GM12878 (cell line): ENCODE results near the gene CCDC187. TPM values are rescaled to one million over a fixed set of nuclear protein-coding genes. Genes with fewer than 3 reads are reported as not detected.

Source experiments
- ATAC-seq: fragments of 200-7000 bp; cut with Tn5 transposase; 3 replicates; pipeline ENCODE4 v1.9.1; 2020; ENCODE audit warnings: mild to moderate bottlenecking, moderate library complexity
- BruUV-seq: library from RNA; stranded (reverse); fragments of 400-500 nt; replicated peaks from 2 replicates; lab custom pipeline; 2021; lab: Mats Ljungman, UMichigan
- CTCF ChIA-PET: fragments of 300-600 bp; sonication (Branson Sonifier 250); formaldehyde crosslinking; extraction: SDS; loops from one replicate; lab custom pipeline; 2021; ENCODE audit warnings: inconsistent platforms; lab: Yijun Ruan, JAX
- POLR2A ChIA-PET: fragments of 350-600 bp; formaldehyde crosslinking; extraction: SDS; loops from one replicate; lab custom pipeline; 2021; ENCODE audit warnings: inconsistent platforms; lab: Charles Lee
- RAD21 ChIA-PET: fragments of 300-600 bp; sonication (Branson Sonifier 250); formaldehyde crosslinking; loops from one replicate; lab custom pipeline; 2023; ENCODE audit warnings: antibody characterized with exemption; ENCODE audit not compliant: unreplicated experiment; lab: Charles Lee
- SMC1A ChIA-PET: fragments of 300-600 bp; sonication (Branson Sonifier 250); formaldehyde crosslinking; loops from one replicate; lab custom pipeline; 2023; ENCODE audit not compliant: unreplicated experiment, uncharacterized antibody; lab: Charles Lee
- DNase-seq: peaks from one replicate; pipeline ENCODE4 v3.0.0-alpha.2; 2011; ENCODE audit warnings: low read depth, low spot score
- FAIRE-seq: peaks from 3 replicates; lab custom pipeline; 2011; peaks lifted over from hg19 to GRCh38; lab: Jason Lieb, UNC
- H2AFZ ChIP-seq: 2 replicates; pipeline ENCODE4 v1.6.0; 2011; ENCODE audit warnings: low read depth, low read length, control low read depth; ENCODE audit not compliant: control insufficient read depth
- H3K27ac ChIP-seq: 2 replicates; pipeline ENCODE4 v1.5.1; 2011; ENCODE audit warnings: control low read depth; ENCODE audit not compliant: control insufficient read depth, insufficient read depth
- H3K27me3 ChIP-seq, 2 experiments: replicated peaks in 1 of 2; 2 replicates each; pipeline versions ENCODE4 v1.6.0 to v1.6.1; 2011; ENCODE audit warnings: low read length in 1 of 2; ENCODE audit not compliant: control insufficient read depth in 2 of 2, insufficient read depth in 2 of 2
- H3K36me3 ChIP-seq, 2 experiments: 2 replicates each; pipeline ENCODE4 v1.5.1; 2011; ENCODE audit warnings: low read length in 1 of 2; ENCODE audit not compliant: control insufficient read depth in 2 of 2, insufficient read depth in 2 of 2
- H3K4me1 ChIP-seq: 2 replicates; pipeline ENCODE4 v1.6.1; 2011; ENCODE audit warnings: mild to moderate bottlenecking, low read length, moderate library complexity, mixed read lengths; ENCODE audit not compliant: control insufficient read depth, insufficient read depth
- H3K4me2 ChIP-seq: 2 replicates; pipeline ENCODE4 v1.6.0; 2011; ENCODE audit warnings: control low read depth; ENCODE audit not compliant: control insufficient read depth, insufficient read depth
- H3K4me3 ChIP-seq: fragments of 200-600 bp; sonication (generic); 2 replicates; pipeline ENCODE4 v1.5.1; 2016
- H3K79me2 ChIP-seq: 2 replicates; pipeline ENCODE4 v1.6.0; 2011; ENCODE audit warnings: low read length; ENCODE audit not compliant: control insufficient read depth, insufficient read depth
- H3K9ac ChIP-seq: 2 replicates; pipeline ENCODE4 v1.8.0; 2011; ENCODE audit warnings: low read length, control low read depth, mixed read lengths; ENCODE audit not compliant: control insufficient read depth, insufficient read depth
- H3K9me3 ChIP-seq: replicated peaks from 3 replicates; pipeline ENCODE4 v1.5.1; 2011; ENCODE audit warnings: mild to moderate bottlenecking, low read length; ENCODE audit not compliant: control insufficient read depth, insufficient read depth
- H4K20me1 ChIP-seq: 2 replicates; pipeline ENCODE4 v1.6.0; 2011; ENCODE audit not compliant: control insufficient read depth, insufficient read depth
- HDGF ChIP-seq: fragments of 450-650 bp; IDR thresholded peaks from 2 replicates; pipeline ENCODE4 v1.6.1; 2016; ENCODE audit warnings: antibody characterized with exemption
- SMARCA5 ChIP-seq: fragments of 450-650 bp; IDR thresholded peaks from 2 replicates; pipeline ENCODE4 v1.6.1; 2017; ENCODE audit warnings: mild to moderate bottlenecking
- TBL1XR1 ChIP-seq: IDR thresholded peaks from 2 replicates; pipeline ENCODE4 v1.6.1; 2012; ENCODE audit warnings: low read depth, low read length, improper control_type of control experiment
- TCF3 ChIP-seq: IDR thresholded peaks from 2 replicates; pipeline ENCODE4 v1.6.1; 2012; ENCODE audit warnings: low read depth, mild to moderate bottlenecking, low read length, borderline replicate concordance; ENCODE audit not compliant: insufficient read depth
- WGBS: methylation state at CpG from one replicate; pipeline ENCODE4 v1.1.6; 2016; ENCODE audit warnings: low lambda C conversion rate; ENCODE audit not compliant: insufficient replicate concordance, insufficient coverage; ENCODE audit errors: missing lambda C conversion rate; 5-methylcytosine and 5-hydroxymethylcytosine counted together
- in situ Hi-C: fragments of 300-500 bp; cut with MboI; formaldehyde crosslinking; loops from 9 replicates; pipeline ENCODE4 v1.14.3; 2018; ENCODE audit warnings: mixed read lengths
- intact Hi-C: fragments of 100-400 bp; cut with micrococcal nuclease; formaldehyde crosslinking; loops from one replicate; pipeline ENCODE4 v1.14.2; 2022; ENCODE audit not compliant: unreplicated experiment
- polyA plus RNA-seq, 11 experiments: library from polyadenylated mRNA; depleted of rRNA in 4 of 11; unstranded in 6 of 11; stranded (reverse) in 5 of 11; fragments of >200 nt; fragmentation: Nextera tagmentation in 4 of 11; fragmentation: Illumina TruSeq in 1 of 11; extraction: Ambion mirVana in 4 of 11; extraction: Trizol in 1 of 11; gene quantifications; 1 replicate in 1 of 11; 2 replicates in 10 of 11; pipeline versions ENCODE4 v1.2.1 to v1.2.3, GENCODE V29; 2011 to 2016; ENCODE audit warnings: inconsistent platforms in 2 of 11, missing spikeins in 2 of 11, low read depth in 1 of 11
- total RNA-seq, 4 experiments: library from RNA; depleted of rRNA in 3 of 4; stranded (reverse); fragments of >200 nt in 3 of 4; fragmentation: Illumina TruSeq in 1 of 4; extraction: Trizol in 1 of 4; gene quantifications; 2 replicates each; pipeline versions ENCODE4 v1.2.1 to v1.2.3, GENCODE V29; 2013 to 2021
- TF ChIP-seq, protein P1 (sequence below): fragments of 450-650 bp; formaldehyde crosslinking; IDR thresholded peaks from 2 replicates; pipeline ENCODE4 v1.4.0; 2020; ENCODE audit warnings: mild to moderate bottlenecking, moderate library complexity
- TF ChIP-seq, protein P2 (sequence below): fragments of 450-650 bp; IDR thresholded peaks from 2 replicates; pipeline ENCODE4 v1.6.1; 2016; ENCODE audit warnings: mild to moderate bottlenecking, moderate library complexity, borderline replicate concordance

Gene CCDC187
- total and polyA plus RNA-seq, 10 of the 15 experiments (the other 5 are each of a cell fraction or from before 2014, with no cell fraction given) = 0.04 to 0.23 (median 0.04) TPM; not detected in 7

DNA sequence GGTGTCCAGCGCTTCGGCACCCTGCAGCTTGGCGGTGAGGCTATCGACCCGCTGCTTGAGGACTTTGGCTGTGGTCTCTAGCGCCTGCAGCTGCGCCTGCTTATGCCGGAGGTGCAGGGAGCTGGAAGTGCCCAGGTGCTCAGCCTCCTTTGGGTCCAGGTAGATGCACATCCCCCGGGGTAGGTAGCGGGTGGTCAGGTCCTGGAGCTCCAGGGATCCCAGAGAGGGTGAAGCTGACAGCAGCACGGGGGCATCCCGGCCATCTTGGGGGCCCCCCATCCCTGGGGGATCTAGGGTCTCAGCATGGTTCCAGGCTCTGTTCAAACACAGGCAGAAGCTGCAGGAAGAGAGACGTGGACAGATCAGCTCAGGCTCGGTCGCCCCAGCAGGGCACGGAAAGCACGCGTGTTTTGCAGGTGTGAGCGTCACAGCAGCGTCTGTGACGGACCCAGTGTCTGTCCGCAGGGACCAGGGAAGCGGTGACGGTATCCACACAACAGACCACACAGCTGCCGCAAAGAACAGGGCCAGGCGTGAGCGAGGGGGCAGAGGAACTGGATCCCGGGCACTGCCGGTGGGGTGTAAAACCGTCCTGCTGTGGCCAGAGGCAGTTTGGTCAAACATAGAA, 17.4 kb downstream of the CCDC187 start:
- CTCF ChIA-PET = interaction anchor here (0.6 to 1.8 kb wide), 2 partner anchors 63 to 116 kb away, joined by 4 to 6 read pairs; no protein-coding TSS in a partner anchor
- no peak for DNase-seq

More for the DNA sequence above, 17.4 kb downstream of the CCDC187 start:
- Histone ChIP-seq H3K4me1 (no peaks in the 10 kb centered on the region), H3K27me3 (no peaks in the 10 kb centered on the region), H3K9ac (no peak overlapping the region), H3K4me3 (no peak overlapping the region), H2AFZ (no peak overlapping the region), H3K27ac (no peak overlapping the region), H3K4me2 (no peak overlapping the region), H3K36me3 (no peaks in the 10 kb centered on the region), H3K79me2 (no peaks in the 10 kb centered on the region), H4K20me1 (no peaks in the 10 kb centered on the region), H3K9me3 (no peaks in the 10 kb centered on the region)
- FAIRE-seq = no peak
- SMC1A ChIA-PET = no interaction called here
- in situ Hi-C loops = no loop called here
- TF ChIP-seq, protein P1, sequence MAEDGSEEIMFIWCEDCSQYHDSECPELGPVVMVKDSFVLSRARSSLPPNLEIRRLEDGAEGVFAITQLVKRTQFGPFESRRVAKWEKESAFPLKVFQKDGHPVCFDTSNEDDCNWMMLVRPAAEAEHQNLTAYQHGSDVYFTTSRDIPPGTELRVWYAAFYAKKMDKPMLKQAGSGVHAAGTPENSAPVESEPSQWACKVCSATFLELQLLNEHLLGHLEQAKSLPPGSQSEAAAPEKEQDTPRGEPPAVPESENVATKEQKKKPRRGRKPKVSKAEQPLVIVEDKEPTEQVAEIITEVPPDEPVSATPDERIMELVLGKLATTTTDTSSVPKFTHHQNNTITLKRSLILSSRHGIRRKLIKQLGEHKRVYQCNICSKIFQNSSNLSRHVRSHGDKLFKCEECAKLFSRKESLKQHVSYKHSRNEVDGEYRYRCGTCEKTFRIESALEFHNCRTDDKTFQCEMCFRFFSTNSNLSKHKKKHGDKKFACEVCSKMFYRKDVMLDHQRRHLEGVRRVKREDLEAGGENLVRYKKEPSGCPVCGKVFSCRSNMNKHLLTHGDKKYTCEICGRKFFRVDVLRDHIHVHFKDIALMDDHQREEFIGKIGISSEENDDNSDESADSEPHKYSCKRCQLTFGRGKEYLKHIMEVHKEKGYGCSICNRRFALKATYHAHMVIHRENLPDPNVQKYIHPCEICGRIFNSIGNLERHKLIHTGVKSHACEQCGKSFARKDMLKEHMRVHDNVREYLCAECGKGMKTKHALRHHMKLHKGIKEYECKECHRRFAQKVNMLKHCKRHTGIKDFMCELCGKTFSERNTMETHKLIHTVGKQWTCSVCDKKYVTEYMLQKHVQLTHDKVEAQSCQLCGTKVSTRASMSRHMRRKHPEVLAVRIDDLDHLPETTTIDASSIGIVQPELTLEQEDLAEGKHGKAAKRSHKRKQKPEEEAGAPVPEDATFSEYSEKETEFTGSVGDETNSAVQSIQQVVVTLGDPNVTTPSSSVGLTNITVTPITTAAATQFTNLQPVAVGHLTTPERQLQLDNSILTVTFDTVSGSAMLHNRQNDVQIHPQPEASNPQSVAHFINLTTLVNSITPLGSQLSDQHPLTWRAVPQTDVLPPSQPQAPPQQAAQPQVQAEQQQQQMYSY = no peak
- TF ChIP-seq, protein P2, sequence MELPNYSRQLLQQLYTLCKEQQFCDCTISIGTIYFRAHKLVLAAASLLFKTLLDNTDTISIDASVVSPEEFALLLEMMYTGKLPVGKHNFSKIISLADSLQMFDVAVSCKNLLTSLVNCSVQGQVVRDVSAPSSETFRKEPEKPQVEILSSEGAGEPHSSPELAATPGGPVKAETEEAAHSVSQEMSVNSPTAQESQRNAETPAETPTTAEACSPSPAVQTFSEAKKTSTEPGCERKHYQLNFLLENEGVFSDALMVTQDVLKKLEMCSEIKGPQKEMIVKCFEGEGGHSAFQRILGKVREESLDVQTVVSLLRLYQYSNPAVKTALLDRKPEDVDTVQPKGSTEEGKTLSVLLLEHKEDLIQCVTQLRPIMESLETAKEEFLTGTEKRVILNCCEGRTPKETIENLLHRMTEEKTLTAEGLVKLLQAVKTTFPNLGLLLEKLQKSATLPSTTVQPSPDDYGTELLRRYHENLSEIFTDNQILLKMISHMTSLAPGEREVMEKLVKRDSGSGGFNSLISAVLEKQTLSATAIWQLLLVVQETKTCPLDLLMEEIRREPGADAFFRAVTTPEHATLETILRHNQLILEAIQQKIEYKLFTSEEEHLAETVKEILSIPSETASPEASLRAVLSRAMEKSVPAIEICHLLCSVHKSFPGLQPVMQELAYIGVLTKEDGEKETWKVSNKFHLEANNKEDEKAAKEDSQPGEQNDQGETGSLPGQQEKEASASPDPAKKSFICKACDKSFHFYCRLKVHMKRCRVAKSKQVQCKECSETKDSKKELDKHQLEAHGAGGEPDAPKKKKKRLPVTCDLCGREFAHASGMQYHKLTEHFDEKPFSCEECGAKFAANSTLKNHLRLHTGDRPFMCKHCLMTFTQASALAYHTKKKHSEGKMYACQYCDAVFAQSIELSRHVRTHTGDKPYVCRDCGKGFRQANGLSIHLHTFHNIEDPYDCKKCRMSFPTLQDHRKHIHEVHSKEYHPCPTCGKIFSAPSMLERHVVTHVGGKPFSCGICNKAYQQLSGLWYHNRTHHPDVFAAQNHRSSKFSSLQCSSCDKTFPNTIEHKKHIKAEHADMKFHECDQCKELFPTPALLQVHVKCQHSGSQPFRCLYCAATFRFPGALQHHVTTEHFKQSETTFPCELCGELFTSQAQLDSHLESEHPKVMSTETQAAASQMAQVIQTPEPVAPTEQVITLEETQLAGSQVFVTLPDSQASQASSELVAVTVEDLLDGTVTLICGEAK = no peak
- TF ChIP-seq HDGF (no peak), SMARCA5 (no peak), TCF3 (no peak), TBL1XR1 (no peak)
- intact Hi-C loops = loop anchor here (10.0 kb wide), 1 partner anchor 322 kb away; the partner anchor contains the start of gene UBAC1
- no TSS peak for BruUV-seq
- ATAC-seq = no peak
- RAD21 ChIA-PET = no interaction called here
- WGBS = 64% methylated on average over 21 of the region's 30 CpGs
- POLR2A ChIA-PET = no interaction called here
